ENCODE data around the gene ACTR3. TPM values are rescaled to one million over a fixed set of nuclear protein-coding genes. Genes with fewer than 3 reads are reported as not detected.

ACTR3 gene
- total and polyA plus RNA-seq, 2 experiments from 2014 or later = 63.7 to 137 TPM

GRCh38 chr2:113925884-113926283, 36.0 kb downstream of the ACTR3 start:
- Histone ChIP-seq H3K9me2 (ENCODE audit: insufficient read depth) (no peaks in the 10 kb centered on the region), H3F3A (replicated peaks; ENCODE audit: low read depth) (no peaks in the 10 kb centered on the region), H3K79me2 (replicated peaks; ENCODE audit: insufficient read depth) (peaks cover 53% of the 10 kb centered on the region), H3K27ac (ENCODE audit: low read depth) (no peak overlapping the region), H4K20me1 (replicated peaks; ENCODE audit: insufficient read depth) (peaks cover 3% of the 10 kb centered on the region), H3K4me2 (no peak overlapping the region), H2AFZ (no peak overlapping the region), H3K4me3 (no peak overlapping the region), H3K36me3 (ENCODE audit: insufficient read depth) (no peaks in the 10 kb centered on the region; the same call in 1 of the 2 replicates), H3K4me1 (ENCODE audit: insufficient read depth) (no peaks in the 10 kb centered on the region), H3K27me3 (ENCODE audit: insufficient read depth) (no peaks in the 10 kb centered on the region)
- H3K27ac Mint-ChIP-seq = no peak overlapping the region
- H3K36me3 Mint-ChIP-seq (ENCODE audit: low read depth) = peaks cover 30% of the 10 kb centered on the region; the same call in 2 of the 3 replicates
- no peaks in the 10 kb centered on the region for H3K4me1 Mint-ChIP-seq
- DNase-seq (ENCODE audit: low spot score) = no peak
- no peaks in the 10 kb centered on the region for H3K9me3 Mint-ChIP-seq
- no peak for ATAC-seq
- H3K27me3 Mint-ChIP-seq (ENCODE audit: insufficient read depth, low read depth, poor library complexity) = no peaks in the 10 kb centered on the region
- H3K4me3 Mint-ChIP-seq = no peak overlapping the region
- TF ChIP-seq POLR2AphosphoS5 (IDR thresholded peaks at IDR 0.05; ENCODE audit: low read depth) (no peak), EZH2 (IDR thresholded peaks at IDR 0.05; ENCODE audit: low read depth, unreplicated experiment) (no peak), ZNF331 (CRISPR knock-in tag; IDR thresholded peaks at IDR 0.05; ENCODE audit: low read depth) (no peak), JUNB (IDR thresholded peaks at IDR 0.05; ENCODE audit: unreplicated experiment) (no peak), CREB1 (CRISPR knock-in tag; IDR thresholded peaks at IDR 0.05; ENCODE audit: low read depth) (no peak), EZH2phosphoT487 (IDR thresholded peaks at IDR 0.05; ENCODE audit: unreplicated experiment) (no peak), NANOG (IDR thresholded peaks at IDR 0.05; ENCODE audit: borderline replicate concordance) (no peak), STAT1 (IDR thresholded peaks at IDR 0.05; ENCODE audit: unreplicated experiment) (no peak), ZNF114 (CRISPR knock-in tag; IDR thresholded peaks at IDR 0.05) (no peak), CTCF (conservative IDR thresholded peaks at IDR 0.05; ENCODE audit: low read depth in 2 of 2) (no peak)
- TF ChIP-seq, protein P1, sequence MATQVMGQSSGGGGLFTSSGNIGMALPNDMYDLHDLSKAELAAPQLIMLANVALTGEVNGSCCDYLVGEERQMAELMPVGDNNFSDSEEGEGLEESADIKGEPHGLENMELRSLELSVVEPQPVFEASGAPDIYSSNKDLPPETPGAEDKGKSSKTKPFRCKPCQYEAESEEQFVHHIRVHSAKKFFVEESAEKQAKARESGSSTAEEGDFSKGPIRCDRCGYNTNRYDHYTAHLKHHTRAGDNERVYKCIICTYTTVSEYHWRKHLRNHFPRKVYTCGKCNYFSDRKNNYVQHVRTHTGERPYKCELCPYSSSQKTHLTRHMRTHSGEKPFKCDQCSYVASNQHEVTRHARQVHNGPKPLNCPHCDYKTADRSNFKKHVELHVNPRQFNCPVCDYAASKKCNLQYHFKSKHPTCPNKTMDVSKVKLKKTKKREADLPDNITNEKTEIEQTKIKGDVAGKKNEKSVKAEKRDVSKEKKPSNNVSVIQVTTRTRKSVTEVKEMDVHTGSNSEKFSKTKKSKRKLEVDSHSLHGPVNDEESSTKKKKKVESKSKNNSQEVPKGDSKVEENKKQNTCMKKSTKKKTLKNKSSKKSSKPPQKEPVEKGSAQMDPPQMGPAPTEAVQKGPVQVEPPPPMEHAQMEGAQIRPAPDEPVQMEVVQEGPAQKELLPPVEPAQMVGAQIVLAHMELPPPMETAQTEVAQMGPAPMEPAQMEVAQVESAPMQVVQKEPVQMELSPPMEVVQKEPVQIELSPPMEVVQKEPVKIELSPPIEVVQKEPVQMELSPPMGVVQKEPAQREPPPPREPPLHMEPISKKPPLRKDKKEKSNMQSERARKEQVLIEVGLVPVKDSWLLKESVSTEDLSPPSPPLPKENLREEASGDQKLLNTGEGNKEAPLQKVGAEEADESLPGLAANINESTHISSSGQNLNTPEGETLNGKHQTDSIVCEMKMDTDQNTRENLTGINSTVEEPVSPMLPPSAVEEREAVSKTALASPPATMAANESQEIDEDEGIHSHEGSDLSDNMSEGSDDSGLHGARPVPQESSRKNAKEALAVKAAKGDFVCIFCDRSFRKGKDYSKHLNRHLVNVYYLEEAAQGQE (IDR thresholded peaks at IDR 0.05; ENCODE audit: unreplicated experiment) = no peak
- TF ChIP-seq, protein P2, sequence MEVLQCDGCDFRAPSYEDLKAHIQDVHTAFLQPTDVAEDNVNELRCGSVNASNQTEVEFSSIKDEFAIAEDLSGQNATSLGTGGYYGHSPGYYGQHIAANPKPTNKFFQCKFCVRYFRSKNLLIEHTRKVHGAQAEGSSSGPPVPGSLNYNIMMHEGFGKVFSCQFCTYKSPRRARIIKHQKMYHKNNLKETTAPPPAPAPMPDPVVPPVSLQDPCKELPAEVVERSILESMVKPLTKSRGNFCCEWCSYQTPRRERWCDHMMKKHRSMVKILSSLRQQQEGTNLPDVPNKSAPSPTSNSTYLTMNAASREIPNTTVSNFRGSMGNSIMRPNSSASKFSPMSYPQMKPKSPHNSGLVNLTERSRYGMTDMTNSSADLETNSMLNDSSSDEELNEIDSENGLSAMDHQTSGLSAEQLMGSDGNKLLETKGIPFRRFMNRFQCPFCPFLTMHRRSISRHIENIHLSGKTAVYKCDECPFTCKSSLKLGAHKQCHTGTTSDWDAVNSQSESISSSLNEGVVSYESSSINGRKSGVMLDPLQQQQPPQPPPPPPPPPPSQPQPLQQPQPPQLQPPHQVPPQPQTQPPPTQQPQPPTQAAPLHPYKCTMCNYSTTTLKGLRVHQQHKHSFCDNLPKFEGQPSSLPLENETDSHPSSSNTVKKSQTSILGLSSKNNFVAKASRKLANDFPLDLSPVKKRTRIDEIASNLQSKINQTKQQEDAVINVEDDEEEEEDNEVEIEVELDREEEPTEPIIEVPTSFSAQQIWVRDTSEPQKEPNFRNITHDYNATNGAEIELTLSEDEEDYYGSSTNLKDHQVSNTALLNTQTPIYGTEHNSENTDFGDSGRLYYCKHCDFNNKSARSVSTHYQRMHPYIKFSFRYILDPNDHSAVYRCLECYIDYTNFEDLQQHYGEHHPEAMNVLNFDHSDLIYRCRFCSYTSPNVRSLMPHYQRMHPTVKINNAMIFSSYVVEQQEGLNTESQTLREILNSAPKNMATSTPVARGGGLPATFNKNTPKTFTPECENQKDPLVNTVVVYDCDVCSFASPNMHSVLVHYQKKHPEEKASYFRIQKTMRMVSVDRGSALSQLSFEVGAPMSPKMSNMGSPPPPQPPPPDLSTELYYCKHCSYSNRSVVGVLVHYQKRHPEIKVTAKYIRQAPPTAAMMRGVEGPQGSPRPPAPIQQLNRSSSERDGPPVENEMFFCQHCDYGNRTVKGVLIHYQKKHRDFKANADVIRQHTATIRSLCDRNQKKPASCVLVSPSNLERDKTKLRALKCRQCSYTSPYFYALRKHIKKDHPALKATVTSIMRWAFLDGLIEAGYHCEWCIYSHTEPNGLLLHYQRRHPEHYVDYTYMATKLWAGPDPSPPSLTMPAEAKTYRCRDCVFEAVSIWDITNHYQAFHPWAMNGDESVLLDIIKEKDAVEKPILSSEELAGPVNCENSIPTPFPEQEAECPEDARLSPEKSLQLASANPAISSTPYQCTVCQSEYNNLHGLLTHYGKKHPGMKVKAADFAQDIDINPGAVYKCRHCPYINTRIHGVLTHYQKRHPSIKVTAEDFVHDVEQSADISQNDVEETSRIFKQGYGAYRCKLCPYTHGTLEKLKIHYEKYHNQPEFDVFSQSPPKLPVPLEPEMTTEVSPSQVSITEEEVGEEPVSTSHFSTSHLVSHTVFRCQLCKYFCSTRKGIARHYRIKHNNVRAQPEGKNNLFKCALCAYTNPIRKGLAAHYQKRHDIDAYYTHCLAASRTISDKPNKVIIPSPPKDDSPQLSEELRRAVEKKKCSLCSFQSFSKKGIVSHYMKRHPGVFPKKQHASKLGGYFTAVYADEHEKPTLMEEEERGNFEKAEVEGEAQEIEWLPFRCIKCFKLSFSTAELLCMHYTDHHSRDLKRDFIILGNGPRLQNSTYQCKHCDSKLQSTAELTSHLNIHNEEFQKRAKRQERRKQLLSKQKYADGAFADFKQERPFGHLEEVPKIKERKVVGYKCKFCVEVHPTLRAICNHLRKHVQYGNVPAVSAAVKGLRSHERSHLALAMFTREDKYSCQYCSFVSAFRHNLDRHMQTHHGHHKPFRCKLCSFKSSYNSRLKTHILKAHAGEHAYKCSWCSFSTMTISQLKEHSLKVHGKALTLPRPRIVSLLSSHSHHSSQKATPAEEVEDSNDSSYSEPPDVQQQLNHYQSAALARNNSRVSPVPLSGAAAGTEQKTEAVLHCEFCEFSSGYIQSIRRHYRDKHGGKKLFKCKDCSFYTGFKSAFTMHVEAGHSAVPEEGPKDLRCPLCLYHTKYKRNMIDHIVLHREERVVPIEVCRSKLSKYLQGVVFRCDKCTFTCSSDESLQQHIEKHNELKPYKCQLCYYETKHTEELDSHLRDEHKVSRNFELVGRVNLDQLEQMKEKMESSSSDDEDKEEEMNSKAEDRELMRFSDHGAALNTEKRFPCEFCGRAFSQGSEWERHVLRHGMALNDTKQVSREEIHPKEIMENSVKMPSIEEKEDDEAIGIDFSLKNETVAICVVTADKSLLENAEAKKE (CRISPR knock-in tag; IDR thresholded peaks at IDR 0.05) = no peak
- TF ChIP-seq, protein P3, sequence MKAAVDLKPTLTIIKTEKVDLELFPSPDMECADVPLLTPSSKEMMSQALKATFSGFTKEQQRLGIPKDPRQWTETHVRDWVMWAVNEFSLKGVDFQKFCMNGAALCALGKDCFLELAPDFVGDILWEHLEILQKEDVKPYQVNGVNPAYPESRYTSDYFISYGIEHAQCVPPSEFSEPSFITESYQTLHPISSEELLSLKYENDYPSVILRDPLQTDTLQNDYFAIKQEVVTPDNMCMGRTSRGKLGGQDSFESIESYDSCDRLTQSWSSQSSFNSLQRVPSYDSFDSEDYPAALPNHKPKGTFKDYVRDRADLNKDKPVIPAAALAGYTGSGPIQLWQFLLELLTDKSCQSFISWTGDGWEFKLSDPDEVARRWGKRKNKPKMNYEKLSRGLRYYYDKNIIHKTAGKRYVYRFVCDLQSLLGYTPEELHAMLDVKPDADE (IDR thresholded peaks at IDR 0.05) = no peak

Measured in GM23338 (cell line).